Pancreas (tissue), 10 donors: ENCODE data around the gene SHB. TPM values are rescaled to one million over a fixed set of nuclear protein-coding genes. Genes with fewer than 3 reads are reported as not detected.

Source experiments
- ATAC-seq, 4 donors: fragments of 200-7000 bp; cut with Tn5 transposase; one replicate each; pipeline versions ENCODE4 v1.8.0 to v1.9.1; 2020; ENCODE audit warnings: mild to moderate bottlenecking in 4 of 4, moderate library complexity in 4 of 4
- DNase-seq, 6 donors: peaks; one replicate each; pipeline ENCODE4 v3.0.0-alpha.2; 2020
- FAIRE-seq: peaks from 2 replicates; lab custom pipeline; 2012; peaks lifted over from hg19 to GRCh38; lab: Jason Lieb, UNC
- H3K27ac ChIP-seq, 4 donors: fragments of 200-600 bp; sonication (generic); 1 replicate in 3 of 4; 2 replicates in 1 of 4; pipeline versions ENCODE4 v1.5.0 to v1.8.0; 2020
- H3K27me3 ChIP-seq, 4 donors: fragments of 200-600 bp; one replicate each; pipeline ENCODE4 v1.8.0; 2021
- H3K36me3 ChIP-seq, 3 donors: fragments of 200-600 bp; sonication (generic) in 1 of 3; one replicate each; pipeline versions ENCODE4 v1.5.0 to v1.8.0; 2020 to 2021
- H3K4me1 ChIP-seq, 3 donors: fragments of 200-600 bp; one replicate each; pipeline ENCODE4 v1.8.0; 2021
- H3K4me3 ChIP-seq, 4 donors: fragments of 200-600 bp; sonication (generic) in 2 of 4; one replicate each; pipeline versions ENCODE4 v1.5.0 to v1.8.0; 2020 to 2021
- H3K9me3 ChIP-seq, 4 donors: fragments of 200-600 bp; one replicate each; pipeline ENCODE4 v1.8.0; 2021
- CTCF ChIP-seq, 4 donors: fragments of 200-600 bp; sonication (generic) in 3 of 4; IDR thresholded peaks; one replicate each; pipeline versions ENCODE4 v1.5.0 to v1.8.0; 2021; ENCODE audit warnings: antibody characterized with exemption in 4 of 4
- WGBS, 2 donors: extraction: QIAGEN DNeasy Blood & Tissue Kit; methylation state at CpG; one replicate each; pipeline ENCODE4 v1.1.7; 2013; 5-methylcytosine and 5-hydroxymethylcytosine counted together
- intact Hi-C, 3 donors: fragments of 100-400 bp; cut with DNase I; formaldehyde crosslinking; loops; one replicate each; pipeline versions ENCODE4 v1.11.1 to v1.14.2; 2022
- polyA plus RNA-seq, 2 donors: library from polyadenylated mRNA; stranded (reverse); fragments of 200-250 nt; gene quantifications; one replicate each; pipeline ENCODE4 v1.2.3, GENCODE V29; 2013
- total RNA-seq, 6 donors: library from RNA; stranded (reverse); fragmentation: NEBNext Ultra II Directional in 4 of 6; extraction: Animal tissue kit (Norgen Biotek cat#: 25700) in 4 of 6; gene quantifications; one replicate each; pipeline versions ENCODE4 v1.2.1 to v1.2.4, GENCODE V29; 2021 to 2023
- donor health status: healthy with polysubstance abuse.
- donor health status: DM: no; HTN: no; CAD: no; lungs with moderate emphysema.
- donor health status: DM: no; HTN: no; CAD: no.
- donor health status: control.
- donor health status: control.
- donor health status: Bipolar disorder and iron deficiency.
- donor health status: DM: yes; HTN: yes; CAD: no.
- donor health status: DM: no; HTN: no; CAD: no.
- donor health status: DM: no; HTN: no; CAD: no.
- donor health status: DM: yes; HTN: yes; CAD: no.

The SHB gene
- total and polyA plus RNA-seq, 8 donors, result 11.5 to 24.2 (median 19.2) TPM

GRCh38 chr9:38062106-38062497, 6.9 kb downstream of the SHB start:
- H3K27me3 ChIP-seq, result no peaks in the 10 kb centered on the region
- WGBS, 2 donors, result 93 to 96% methylated on average over 3 of the region's 3 CpGs
- ATAC-seq (no peak), DNase-seq (no peak), FAIRE-seq (no peak)
- no peaks in the 10 kb centered on the region for H3K36me3 ChIP-seq
- H3K4me1 ChIP-seq, result peaks cover 10 to 56% (median 43%) of the 10 kb centered on the region in 3 donors
- no peak for TF ChIP-seq CTCF (IDR thresholded peaks at IDR 0.05)
- no peak overlapping the region for H3K4me3 ChIP-seq
- intact Hi-C loops, result no loop called here
- H3K27ac ChIP-seq, result peak overlapping the region in 1 of 4 donors; percentile 13
- no peaks in the 10 kb centered on the region for H3K9me3 ChIP-seq

GRCh38 chr9:38061326-38061977, 7.6 kb downstream of the SHB start:
- DNase-seq, result peak in 1 of 6 donors; percentile 9
- Histone ChIP-seq H3K27ac (peak overlapping the region in 1 of 4 donors; percentile 13), H3K27me3 (no peaks in the 10 kb centered on the region), H3K9me3 (no peaks in the 10 kb centered on the region), H3K36me3 (no peaks in the 10 kb centered on the region), H3K4me1 (peaks cover 17 to 56% (median 43%) of the 10 kb centered on the region in 3 donors), H3K4me3 (no peak overlapping the region)
- 69 to 70% methylated on average over 6 of the region's 6 CpGs for WGBS, 2 donors
- no peak for TF ChIP-seq CTCF (IDR thresholded peaks at IDR 0.05)
- ATAC-seq, result no peak
- intact Hi-C loops, result no loop called here
- no peak for FAIRE-seq

GRCh38 chr9:38060681-38061080, 8.3 kb downstream of the SHB start:
- ATAC-seq, result no peak
- no peak for TF ChIP-seq CTCF (IDR thresholded peaks at IDR 0.05)
- no peak overlapping the region for H3K4me3 ChIP-seq
- no peaks in the 10 kb centered on the region for H3K36me3 ChIP-seq
- H3K9me3 ChIP-seq, result no peaks in the 10 kb centered on the region
- 52 to 55% methylated on average over 3 of the region's 3 CpGs for WGBS, 2 donors
- no peaks in the 10 kb centered on the region for H3K27me3 ChIP-seq
- intact Hi-C loops, result no loop called here
- peak overlapping the region in 2 of 4 donors; percentile 29 to 61 for H3K27ac ChIP-seq
- no peak for FAIRE-seq
- peak in 1 of 6 donors; percentile 3 for DNase-seq
- peaks cover 17 to 56% (median 43%) of the 10 kb centered on the region in 3 donors for H3K4me1 ChIP-seq

GRCh38 chr9:38059233-38059936, 9.6 kb downstream of the SHB start:
- TF ChIP-seq CTCF (IDR thresholded peaks at IDR 0.05), result no peak
- Histone ChIP-seq H3K4me3 (no peak overlapping the region), H3K27ac (peak overlapping the region; percentile 11 to 80 (median 50)), H3K27me3 (no peaks in the 10 kb centered on the region), H3K36me3 (no peaks in the 10 kb centered on the region), H3K9me3 (no peaks in the 10 kb centered on the region), H3K4me1 (peaks cover 20 to 57% (median 47%) of the 10 kb centered on the region in 3 donors)
- intact Hi-C loops, result no loop called here
- DNase-seq (peak in 1 of 6 donors; percentile 26), FAIRE-seq (no peak), ATAC-seq (peak in 3 of 4 donors; percentile 12 to 41 (median 34))
- 51% methylated on average over 14 of the region's 14 CpGs for WGBS, 2 donors
